Renal pelvis (tissue), 4 donors: ENCODE results near the gene AKT1. TPM values are rescaled to one million over a fixed set of nuclear protein-coding genes. Genes with fewer than 3 reads are reported as not detected.
"Not testable (repeated sequence)": the region's sequence is repeated elsewhere in the genome, so short reads cannot be mapped to it uniquely, and the experiment has no call there.

Source experiments
- DNase-seq: peaks from one replicate; pipeline ENCODE4 v3.0.0-alpha.2; 2013
- polyA plus RNA-seq, 3 donors: library from polyadenylated mRNA; unstranded; fragments of 120-200 nt; gene quantifications; one replicate each; pipeline ENCODE4 v1.2.1, GENCODE V29; 2013; ENCODE audit not compliant: insufficient read length in 3 of 3

AKT1 gene
- polyA plus RNA-seq, 3 donors, result 119 to 153 (median 125) TPM

- no peak for DNase-seq
Measured at GRCh38 chr14:104758981-104759969, 36.3 kb downstream of the AKT1 start.

- no peak for DNase-seq
Measured at GRCh38 chr14:104757681-104758392, 37.7 kb downstream of the AKT1 start.

GRCh38 chr14:104757238-104757585 lies 38.3 kb downstream of the AKT1 start:
- no peak for DNase-seq

GRCh38 chr14:104756477-104757237 lies 38.9 kb downstream of the AKT1 start:
- DNase-seq, result no peak

- DNase-seq, result no peak
Measured at GRCh38 chr14:104755621-104756020, 39.9 kb downstream of the AKT1 start.

DNA sequence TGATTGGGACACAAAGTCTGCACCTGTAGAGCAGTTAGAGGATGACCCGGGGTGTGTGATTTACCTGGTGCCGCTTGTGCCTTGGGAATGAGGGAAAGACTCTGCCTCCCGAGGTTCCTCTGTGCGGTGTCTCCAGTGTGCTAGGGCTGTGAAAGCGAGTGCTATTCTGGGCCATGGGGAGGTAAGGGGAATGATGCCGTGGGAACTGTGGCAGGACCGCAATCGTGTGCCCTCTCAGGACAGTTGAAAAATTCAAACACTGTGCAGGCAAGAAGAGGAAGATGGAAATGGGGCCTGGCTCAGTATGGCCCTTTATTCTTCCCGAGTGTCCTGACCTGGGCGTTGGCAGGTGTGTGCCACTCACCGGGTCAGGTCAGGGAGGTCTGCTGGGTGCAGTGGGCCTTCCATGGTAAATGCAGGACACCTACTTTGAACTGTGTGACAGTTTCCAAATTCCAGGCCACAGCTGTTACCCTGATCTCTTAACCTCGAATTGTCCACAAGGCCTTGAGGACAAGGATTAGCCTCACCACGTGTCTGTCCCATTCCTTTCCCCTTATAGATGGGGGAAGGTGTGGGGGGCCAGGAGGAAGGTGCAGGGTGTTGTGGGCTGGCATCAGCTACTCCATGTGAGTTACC lies 41.2 kb downstream of the AKT1 start:
- no peak for DNase-seq

- no peak for DNase-seq
Measured at GRCh38 chr14:104753528-104754212, 41.9 kb downstream of the AKT1 start.

- peak; percentile 99 for DNase-seq
Measured at GRCh38 chr14:104752735-104753527, 42.6 kb downstream of the AKT1 start, which contains the start of gene SIVA1. Gene SIVA1 (plus strand): TSS chr14:104753147. CDS start chr14:104753202, 55 bp downstream.

DNA sequence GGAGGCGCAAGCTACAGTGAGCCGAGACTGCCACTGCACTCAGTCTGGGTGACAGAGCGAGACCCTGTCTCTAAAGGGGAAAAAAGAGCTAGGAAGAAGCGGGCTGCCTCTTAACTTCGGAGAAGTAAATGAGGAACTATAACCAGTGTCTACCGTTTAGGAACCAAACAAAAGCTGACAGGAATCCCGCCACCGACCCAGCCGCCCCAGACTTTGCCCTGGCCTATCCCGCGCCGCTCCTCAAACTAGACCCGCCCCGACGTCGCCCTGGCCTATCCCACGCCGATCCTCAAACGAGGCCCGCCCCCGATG lies 43.2 kb downstream of the AKT1 start:
- DNase-seq, result no peak

DNA sequence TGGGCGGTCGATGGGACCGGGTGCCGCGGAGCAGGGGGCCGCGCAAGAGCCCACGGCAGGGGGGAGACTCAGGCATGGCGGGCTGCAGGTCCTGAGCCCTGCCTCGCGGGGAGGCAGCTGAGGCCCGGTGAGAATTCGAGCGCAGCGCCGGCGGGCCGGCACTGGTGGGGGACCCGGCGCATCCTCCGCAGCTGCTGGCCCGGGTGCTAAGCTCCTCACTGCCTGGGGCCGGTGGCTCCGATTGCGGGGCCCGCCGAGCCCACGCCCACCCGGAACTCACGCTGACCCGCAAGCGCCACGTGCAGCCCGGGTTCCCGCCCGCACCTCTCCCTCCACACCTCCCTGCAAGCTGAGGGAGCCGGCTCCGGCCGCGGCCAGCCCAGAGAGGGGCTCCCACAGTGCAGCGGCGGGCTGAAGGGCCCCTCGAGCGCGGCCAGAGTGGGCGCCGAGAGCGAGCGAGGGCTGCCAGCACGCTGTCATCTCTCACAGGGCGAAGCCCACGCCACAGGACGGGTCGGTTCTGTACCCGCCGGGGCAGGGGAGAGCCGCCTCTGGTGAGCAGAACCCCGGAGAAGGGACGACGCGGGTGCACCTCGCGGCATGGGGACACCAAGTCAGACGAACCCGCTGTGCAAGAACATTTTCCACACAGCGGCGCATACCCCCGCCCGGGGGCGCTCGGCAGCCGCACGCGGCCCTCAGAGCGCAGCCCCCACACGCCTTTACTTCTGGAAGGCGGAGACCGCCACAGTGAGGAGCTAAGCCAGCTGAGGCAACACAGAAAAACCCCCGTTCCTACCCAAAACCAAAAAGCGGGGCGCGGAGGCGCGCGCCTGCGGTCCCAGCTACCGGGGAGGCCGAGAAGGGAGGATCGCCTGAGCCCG lies 43.8 kb downstream of the AKT1 start:
- DNase-seq, result no peak

DNA sequence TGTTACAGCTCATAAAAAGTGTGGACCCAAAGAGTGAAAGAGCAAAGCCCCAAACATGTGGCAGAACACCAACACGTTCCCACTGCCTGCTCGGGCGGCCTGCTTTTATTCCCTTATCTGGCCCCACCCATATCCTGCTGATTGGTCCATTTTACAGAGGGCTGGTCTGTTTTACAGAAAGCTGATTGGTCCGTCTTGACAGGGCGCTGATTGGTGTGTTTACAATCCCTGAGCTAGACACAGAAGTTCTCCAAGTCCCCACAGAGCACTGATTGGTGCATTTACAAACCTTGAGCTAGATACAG lies 44.8 kb downstream of the AKT1 start:
- DNase-seq, result not testable (repeated sequence)

DNA sequence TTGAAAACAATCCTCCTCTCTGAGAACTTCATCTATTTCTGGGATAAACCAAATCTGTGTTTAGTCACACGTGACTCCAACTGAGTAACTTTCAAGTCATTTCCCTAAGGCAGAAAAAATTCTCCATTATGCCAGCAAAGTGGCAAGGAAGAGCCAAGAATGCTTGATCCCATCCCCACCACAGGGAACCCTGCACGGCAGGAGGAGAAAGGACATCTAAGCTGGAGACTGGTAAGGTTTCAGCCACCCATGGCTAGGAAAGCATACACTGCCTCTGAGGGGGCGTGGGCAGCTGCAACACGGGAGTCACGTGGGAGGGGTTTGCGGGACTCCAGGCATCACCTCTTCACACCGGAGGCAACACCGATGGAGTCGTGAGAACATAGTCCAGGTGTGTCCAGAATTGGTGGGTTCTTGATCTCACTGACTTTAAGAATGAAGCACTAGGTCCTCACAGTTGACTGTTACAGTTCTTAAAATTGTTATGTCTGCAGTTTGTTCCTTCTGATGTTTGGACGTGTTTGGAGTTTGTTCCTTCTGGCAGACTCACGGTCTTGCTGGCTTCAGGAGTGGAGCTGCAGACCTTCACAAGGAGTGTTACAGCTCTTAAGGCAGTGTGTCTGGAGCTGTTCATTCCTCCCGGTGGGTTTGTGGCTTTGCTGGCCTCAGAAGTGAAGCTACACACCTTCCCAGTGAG lies 45.3 kb downstream of the AKT1 start:
- DNase-seq, result no peak

- no peak for DNase-seq
Measured at GRCh38 chr14:104749111-104749649, 46.4 kb downstream of the AKT1 start.

DNA sequence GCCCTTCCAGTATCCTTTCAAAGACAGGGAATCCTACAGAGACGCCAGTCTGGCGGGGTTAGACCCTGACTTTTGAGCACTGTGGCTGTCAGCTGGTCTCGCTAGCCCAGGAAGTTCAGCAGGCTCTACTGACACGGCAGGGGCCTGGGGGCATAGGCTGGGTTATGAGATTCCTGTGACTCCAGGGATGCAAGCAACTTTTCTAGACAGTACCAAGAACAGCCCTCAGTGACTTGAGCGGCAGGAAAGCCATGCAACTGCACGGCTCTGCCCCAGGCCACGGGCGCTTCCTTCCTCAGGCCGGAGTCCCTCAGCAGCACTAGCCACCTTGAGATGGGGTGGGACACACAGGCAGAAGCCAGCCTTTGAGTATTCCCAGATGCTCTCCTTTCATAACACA lies 47.7 kb downstream of the AKT1 start:
- DNase-seq, result no peak

DNA sequence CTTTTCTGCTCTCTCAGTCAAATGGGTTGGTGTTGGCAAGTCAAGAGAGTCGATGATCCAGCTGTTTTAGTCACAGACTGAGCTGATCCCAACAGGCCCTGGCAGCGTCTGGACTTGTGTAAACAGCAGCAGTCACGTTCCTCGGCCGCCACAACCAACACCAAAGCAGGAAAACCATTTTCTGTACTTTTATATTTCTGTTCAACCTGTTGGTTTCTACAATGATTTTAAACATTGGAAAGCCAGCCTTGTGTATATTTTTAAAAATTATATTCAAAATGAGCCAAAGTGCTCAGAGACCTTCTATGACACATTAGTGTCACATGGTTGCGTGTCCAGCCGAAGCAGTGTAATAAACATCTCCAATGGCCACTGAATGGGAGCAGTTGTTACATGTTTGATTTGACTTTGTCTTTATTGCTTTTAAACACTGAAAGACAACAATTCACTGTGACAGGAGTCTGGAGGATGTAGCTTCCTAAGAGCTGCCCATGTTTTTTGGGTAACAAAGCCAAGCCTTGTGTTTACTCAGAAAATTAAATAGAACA lies 48.5 kb downstream of the AKT1 start:
- DNase-seq, result no peak

- DNase-seq, result no peak
Measured at GRCh38 chr14:104746071-104746545, 49.4 kb downstream of the AKT1 start.

DNA sequence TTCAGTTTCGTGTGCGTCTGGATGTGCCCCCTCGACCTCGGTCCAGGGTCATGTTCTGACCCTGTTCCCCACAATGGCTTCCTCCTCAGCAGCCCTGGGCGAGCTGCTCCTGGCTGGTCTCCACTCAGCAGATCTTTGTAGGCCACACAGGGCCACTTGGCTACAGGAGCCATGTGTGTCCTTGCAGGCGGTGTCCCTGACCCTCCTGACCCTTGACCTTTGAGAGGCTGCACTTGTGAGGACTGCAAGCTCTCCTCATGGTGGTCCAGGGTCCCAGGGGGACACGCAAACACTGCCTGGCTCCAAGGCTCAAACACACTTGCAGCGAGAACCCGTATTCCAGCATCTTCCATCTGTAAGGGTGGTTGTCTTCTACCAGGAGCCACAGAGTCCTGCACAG lies 50.1 kb downstream of the AKT1 start:
- no peak for DNase-seq

- no peak for DNase-seq
Measured at GRCh38 chr14:104744484-104744883, 51.1 kb downstream of the AKT1 start.
